ENCODE measurements around the gene NRARP.

Gene NRARP

GRCh38 chr9:137311171-137311985, 9.3 kb upstream of the NRARP start:
- DNase-seq (ENCODE audit: low read depth in 1 of 2, low spot score in 1 of 2) = no peak

GRCh38 chr9:137310189-137311052, 8.3 kb upstream of the NRARP start:
- DNase-seq (ENCODE audit: low read depth in 1 of 2, low spot score in 1 of 2) = no peak

DNA sequence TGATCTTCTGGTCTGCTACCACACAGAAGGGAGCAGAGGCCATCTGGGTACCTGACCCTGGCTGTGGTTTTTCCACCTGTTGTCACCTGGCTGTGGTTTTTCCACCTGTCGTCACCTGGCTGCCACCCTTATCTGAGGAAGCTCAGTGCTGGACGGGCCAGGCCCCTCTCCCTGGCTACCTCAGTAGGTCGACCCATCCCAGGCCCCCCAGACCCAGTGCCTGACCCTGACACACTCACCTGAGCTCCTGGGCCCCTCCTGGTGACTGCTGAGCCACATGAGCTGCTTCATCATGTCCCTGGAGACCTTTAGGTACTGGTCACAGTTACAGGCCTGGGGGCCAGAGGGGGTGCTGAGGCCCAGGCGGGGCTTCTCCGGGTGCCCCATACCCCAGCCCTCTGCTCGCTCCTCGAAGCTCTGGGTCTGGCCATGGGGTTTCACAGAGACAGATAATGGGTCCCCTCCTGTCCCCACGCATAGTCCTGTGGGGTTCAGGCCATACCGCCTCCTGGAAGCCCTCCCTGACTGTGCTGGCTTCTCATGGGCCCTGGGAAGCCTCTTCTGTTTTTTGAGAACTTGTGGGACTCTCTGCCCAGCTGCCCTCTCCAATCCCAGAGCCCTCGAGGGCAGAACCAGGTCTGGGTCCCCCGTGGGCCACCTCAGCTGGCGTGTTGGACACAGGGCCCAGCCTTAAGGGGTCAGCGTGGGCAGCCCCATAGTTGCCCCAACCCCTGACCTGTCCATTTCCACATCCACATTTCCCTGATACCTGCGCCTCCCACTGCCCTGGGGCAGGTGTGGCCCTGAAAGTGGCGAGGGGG, 7.5 kb upstream of the NRARP start:
- DNase-seq (ENCODE audit: low read depth in 1 of 2, low spot score in 1 of 2) = no peak

GRCh38 chr9:137308057-137308619, 6.1 kb upstream of the NRARP start:
- DNase-seq (ENCODE audit: low read depth in 1 of 2, low spot score in 1 of 2) = no peak

- no peak for DNase-seq (ENCODE audit: low read depth in 1 of 2, low spot score in 1 of 2)
Measured at GRCh38 chr9:137307255-137308056, 5.4 kb upstream of the NRARP start.

DNA sequence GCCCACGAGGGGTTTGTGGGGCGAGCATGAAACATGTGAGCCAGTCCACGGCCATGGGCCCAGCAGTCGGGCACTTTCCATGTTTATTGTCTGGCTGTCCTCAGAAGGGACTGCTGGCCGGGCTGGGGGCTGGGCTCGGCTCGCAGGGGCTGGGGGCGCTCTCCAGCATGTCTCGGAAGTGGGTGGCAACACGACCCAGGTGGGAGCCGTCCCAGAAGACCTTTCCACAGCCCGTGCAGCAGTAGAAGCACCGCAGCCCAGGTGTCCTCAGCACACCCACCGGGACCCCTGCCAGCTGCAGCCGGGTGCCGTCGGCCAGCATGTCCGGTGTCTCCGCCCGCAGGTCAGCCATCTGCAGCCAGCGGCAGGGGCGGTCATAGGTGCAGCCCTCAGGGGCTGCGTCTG, 4.8 kb upstream of the NRARP start:
- no peak for DNase-seq (ENCODE audit: low read depth in 1 of 2, low spot score in 1 of 2)

DNA sequence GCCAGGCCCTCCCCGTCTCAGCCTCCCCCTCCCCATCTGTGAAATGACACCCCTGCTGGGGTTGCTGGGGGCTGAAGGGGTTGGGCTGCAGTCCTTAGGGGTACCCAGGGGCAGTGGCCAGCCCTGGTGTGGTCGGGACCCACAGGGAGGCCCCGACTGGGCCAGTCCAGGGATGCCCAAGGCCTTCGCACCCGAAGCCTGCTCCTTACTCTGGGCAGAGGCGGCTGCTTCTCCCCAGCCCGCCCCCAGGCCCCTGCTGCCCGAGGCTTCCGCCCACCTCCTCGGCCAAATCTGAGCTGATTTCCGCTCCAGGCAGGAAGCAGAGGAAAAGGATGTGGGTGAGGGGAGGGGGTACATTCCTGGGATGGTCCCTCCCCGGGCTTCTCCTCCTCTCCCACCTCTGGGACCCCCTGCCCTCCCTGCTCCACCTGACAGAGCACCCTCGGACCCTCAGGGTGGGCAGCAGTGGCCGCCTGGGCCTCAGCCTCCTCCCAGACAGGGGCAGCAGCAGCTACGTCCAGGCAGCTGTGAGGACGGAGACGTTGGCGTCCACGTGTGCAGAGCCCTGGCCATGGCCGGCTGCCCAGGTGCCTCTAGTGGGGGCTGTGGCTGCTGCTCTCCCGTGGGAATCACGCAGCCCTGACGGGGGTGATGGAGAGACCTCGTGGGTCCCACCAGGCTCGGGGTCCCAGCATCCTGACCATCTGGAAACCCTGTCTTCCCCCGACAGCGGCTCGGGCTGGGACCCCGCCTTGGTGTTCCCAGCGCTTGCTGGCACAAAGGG, 4.2 kb upstream of the NRARP start:
- no peak for DNase-seq (ENCODE audit: low read depth in 1 of 2, low spot score in 1 of 2)

DNA sequence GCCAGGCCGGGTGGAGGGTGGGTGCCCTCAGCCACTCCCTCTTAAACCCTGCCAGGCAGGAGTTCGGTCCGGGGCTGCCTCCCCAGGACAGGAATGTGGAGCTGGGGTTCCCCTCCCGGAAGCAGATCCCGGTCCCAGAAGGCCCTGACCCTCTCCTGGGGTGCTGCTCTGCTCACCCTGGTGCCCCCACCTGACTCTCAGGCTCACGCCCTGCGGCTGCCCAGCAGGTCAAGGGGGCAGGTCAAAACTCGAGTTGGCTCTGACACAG, 3.7 kb upstream of the NRARP start:
- DNase-seq (ENCODE audit: low read depth in 1 of 2, low spot score in 1 of 2) = no peak

DNA sequence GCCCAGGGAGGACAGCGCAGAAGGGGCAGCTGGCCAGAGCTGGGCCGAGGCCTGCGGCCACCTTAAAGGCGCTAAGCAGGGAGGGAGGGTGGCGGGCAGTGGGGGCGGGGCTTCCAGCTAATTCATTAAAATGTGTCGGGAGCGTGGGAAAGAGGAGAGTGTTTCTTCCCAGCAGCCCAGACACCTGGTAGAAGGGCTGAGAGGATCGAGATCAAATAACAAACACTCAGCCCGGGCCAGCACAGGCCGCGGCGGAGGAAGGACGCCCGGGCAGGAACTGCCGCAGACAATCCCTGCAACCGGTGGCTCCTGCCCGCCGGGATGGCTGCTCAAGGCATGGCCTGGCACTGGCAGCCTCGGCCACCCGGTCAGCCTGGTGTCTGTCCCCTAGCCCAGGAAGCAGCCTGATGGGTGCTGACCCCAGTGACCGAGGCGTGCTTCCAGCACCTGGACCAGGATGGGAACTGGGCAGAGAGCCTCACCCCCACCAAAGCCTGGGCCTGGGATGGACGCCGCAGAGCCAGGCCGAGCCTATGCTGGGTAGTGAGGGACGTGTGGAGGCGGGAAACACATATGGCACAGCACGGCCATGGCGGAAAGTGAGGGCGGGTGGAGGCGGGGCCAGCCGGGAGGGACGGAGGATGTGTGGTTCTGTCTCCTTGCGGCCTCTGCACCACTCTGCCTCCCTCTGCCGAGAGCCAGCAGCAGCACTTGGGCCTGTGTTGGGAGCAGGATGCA, 3.2 kb upstream of the NRARP start:
- peak in 1 of 2 donors; percentile 45 for DNase-seq (ENCODE audit: low read depth in 1 of 2, low spot score in 1 of 2)

DNA sequence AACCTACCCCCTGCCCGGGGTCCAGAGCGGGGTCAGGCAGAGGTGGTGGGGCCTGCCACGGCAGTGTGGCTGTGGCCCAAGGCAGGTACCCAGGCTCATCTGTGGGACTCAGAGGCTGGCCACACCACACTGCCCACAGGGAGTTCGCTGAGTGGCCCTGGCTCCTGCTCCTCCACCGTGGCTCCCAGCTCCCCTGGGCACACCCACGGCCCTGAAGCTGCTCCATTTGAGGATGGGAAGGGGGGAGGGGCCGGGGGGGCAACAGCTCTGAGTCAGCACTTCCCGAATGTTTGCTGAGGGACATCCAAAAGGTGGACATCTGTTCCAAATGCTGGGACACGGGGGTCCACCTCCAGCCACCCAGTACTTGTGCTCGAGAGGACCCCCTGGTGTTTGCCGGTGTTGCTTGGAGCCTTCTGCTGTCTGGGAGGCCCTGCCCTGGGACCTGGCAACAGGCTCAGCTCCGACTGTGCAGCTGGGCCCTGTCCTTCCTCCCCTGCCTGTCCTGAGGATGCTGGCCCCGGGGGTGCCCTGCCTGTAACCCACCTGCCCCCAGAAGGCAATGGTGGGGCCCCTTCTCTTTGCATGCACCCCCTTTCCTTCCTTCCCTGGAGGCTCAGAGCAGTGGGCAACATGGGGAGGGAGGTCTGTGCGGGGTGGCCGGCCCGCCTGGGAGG, 2.5 kb upstream of the NRARP start:
- no peak for DNase-seq (ENCODE audit: low read depth in 1 of 2, low spot score in 1 of 2)

DNA sequence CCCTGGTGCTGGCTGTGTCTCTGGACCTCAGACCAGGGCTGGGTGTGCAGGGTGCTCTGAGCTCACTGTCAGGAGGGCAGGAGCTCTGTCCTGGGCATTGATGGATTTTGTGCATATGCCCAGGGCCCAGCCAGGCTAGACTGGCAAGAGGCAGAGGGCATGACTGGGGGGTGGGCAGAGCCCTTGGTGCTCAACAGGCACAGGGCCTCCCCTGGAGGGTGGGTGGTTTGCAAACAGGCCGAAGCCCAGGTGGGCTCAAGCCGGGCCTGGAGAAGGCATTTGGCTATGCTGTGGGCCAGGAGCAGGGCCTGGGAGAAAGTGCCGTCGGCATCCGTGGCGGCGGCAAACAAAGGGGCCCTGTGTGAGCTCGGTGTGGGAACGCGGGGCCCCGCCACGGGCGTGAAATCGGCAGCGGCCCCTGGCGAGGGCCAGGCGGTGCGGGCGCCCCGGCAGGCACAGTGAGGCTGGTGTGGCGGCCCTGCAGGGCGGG, 1.9 kb upstream of the NRARP start:
- no peak for DNase-seq (ENCODE audit: low read depth in 1 of 2, low spot score in 1 of 2)

DNA sequence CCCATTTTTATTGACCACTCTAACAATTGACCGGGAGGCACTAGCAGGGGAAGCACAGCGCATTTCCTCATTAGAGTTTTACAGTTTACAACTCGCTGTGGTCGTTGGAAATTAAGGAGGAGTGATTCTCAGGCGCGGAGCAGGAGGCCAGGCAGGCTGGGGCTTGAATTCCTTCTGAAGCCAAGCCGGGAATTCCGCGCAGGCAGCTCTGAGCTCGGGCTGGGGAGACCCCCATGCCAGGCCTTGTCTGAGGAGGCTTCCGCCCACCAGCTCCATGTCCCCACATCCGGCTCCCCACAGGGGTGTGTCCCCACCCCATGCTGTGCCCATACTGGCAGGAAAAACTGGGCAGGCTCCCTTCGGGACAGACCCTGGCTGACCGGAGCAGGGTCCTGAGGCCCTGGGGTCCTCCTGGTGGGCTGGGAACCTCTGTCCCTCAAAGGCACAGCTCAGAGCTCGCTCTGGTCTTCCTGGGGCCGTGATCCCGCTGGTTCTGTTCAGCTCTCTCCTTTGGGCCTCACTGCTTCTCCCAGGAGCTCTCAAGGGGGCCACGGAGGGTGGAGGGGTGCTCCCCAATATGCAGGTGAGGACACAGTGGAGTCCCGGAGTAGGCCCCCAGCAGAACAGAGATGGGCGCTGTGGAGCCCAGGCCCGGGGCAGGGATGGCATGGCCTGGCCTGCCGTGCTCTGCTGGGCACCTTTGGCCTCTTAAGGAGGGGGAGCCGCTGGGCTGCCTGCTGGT, 1.3 kb upstream of the NRARP start:
- no peak for DNase-seq (ENCODE audit: low read depth in 1 of 2, low spot score in 1 of 2)

GRCh38 chr9:137302449-137303150, 529 bp upstream of the NRARP start:
- DNase-seq (ENCODE audit: low read depth in 1 of 2, low spot score in 1 of 2) = no peak

DNA sequence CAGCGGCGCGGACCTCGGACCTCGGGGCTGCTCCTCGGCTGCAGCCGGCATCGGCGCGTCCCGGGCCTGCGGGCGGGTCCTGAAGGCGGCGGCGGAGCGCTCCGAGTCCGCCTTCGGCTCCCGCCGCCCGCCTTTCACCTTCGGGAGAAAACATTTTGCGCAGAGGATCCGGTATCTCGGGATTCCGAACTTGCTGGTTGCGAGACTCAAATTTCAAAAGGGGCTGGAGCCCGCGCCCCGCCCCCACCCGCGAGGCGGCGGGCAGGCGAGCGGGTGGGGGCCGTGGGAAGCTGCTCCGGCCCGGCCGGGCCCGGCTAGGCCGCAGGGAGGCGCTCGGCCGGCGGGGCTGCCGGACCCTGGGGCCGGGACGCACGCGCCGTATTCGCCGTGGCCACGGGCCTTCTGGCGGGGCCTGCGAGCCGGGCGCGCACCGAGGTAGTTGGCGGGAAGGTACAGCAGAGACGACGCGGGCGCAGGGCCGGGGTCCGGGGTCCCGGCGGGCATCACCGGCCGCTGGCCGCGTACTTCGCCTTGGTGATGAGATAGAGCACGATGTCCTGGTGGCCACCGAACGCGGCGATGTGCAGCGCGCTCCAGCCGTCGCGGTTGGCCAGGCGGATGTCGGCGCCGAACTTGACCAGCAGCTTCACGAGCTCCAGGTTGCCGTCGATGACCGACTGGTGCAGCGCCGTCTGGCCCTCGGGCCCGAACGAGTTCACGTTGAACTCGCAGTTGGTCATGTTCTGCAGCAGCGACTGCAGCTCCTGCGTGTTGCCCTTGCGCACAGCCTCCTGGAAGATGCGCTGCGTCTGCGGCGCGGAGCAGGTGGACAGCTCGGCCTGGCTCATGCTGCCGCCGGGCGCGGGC, 757 bp downstream of the NRARP start:
- no peak for DNase-seq (ENCODE audit: low read depth in 1 of 2, low spot score in 1 of 2)

GRCh38 chr9:137300567-137301080, 1.4 kb downstream of the NRARP start:
- no peak for DNase-seq (ENCODE audit: low read depth in 1 of 2, low spot score in 1 of 2)

- DNase-seq (ENCODE audit: low read depth in 1 of 2, low spot score in 1 of 2) = no peak
Measured at GRCh38 chr9:137299938-137300337, 2.1 kb downstream of the NRARP start.

All from stimulated activated CD4-positive, alpha-beta T cell treated with anti-CD3 and anti-CD28 coated beads, Interleukin-15, amount 100 ng/mL, for 1 hour (primary cell).